Gastrocnemius medialis (tissue), 4 donors: ENCODE data around the gene PRKCZ.

ENCODE experiments used
- CTCF ChIP-seq, 5 experiments: fragments of 450-650 bp in 3 of 5; fragments of 200-600 bp in 2 of 5; sonication (generic) in 2 of 5; IDR thresholded peaks in 4 of 5; conservative IDR thresholded peaks in 1 of 5; 1 replicate in 4 of 5; 2 replicates in 1 of 5; pipeline ENCODE4 v1.5.1; 2016 to 2019; ENCODE audit warnings: antibody characterized with exemption in 5 of 5, mild to moderate bottlenecking in 3 of 5, moderate library complexity in 3 of 5
- POLR2A ChIP-seq, 2 donors: fragments of 450-650 bp; IDR thresholded peaks; one replicate each; pipeline ENCODE4 v1.6.1; 2017; ENCODE audit warnings: antibody characterized with exemption in 2 of 2, mild to moderate bottlenecking in 2 of 2, moderate library complexity in 2 of 2

- no peak for TF ChIP-seq CTCF (IDR thresholded peaks at IDR 0.05 in 4 of 5, conservative IDR thresholded peaks at IDR 0.05 in 1 of 5)
- no peak for TF ChIP-seq POLR2A (IDR thresholded peaks at IDR 0.05)
These were observed 45.2 kb downstream of the PRKCZ start for GRCh38 chr1:2095394-2095793.
